NCI-H146 (cell line): ENCODE results near the gene EPHB2.
"Not testable (repeated sequence)": the region's sequence is repeated elsewhere in the genome, so short reads cannot be mapped to it uniquely, and the experiment has no call there.

Experiments used
- DNase-seq: peaks from one replicate; lab custom pipeline; 2025; lab: John Stamatoyannopoulos, UW

Gene EPHB2

GRCh38 chr1:22710701-22711049, at the start of gene EPHB2:
EPHB2 (plus strand) TSS chr1:22710839; CDS start chr1:22710983, 144 bp downstream.
- peak; percentile 47 for DNase-seq

GRCh38 chr1:22661880-22662279, 48.8 kb upstream of the EPHB2 start:
- DNase-seq: no peak

- peak; percentile 40 for DNase-seq
Observed at GRCh38 chr1:22662318-22662717, 48.3 kb upstream of the EPHB2 start.

GRCh38 chr1:22662986-22663408, 47.6 kb upstream of the EPHB2 start:
- DNase-seq: no peak

- peak; percentile 29 for DNase-seq
Observed at GRCh38 chr1:22665752-22666151, 44.9 kb upstream of the EPHB2 start.

GRCh38 chr1:22666412-22666811, 44.2 kb upstream of the EPHB2 start:
- DNase-seq: no peak

- not testable (repeated sequence) for DNase-seq
Observed at GRCh38 chr1:22668840-22669239, 41.8 kb upstream of the EPHB2 start.

- DNase-seq: peak; percentile 10
Observed at GRCh38 chr1:22670352-22670975, 40.2 kb upstream of the EPHB2 start.

- no peak for DNase-seq
Observed at GRCh38 chr1:22671999-22672398, 38.6 kb upstream of the EPHB2 start.

- DNase-seq: peak; percentile 32
Observed at GRCh38 chr1:22673486-22674409, 36.9 kb upstream of the EPHB2 start.

- no peak for DNase-seq
Observed at GRCh38 chr1:22674410-22674749, 36.3 kb upstream of the EPHB2 start.

GRCh38 chr1:22676151-22676550, 34.5 kb upstream of the EPHB2 start:
- not testable (repeated sequence) for DNase-seq

- DNase-seq: peak; percentile 69
Observed at GRCh38 chr1:22676916-22677583, 33.6 kb upstream of the EPHB2 start.

- no peak for DNase-seq
Observed at GRCh38 chr1:22677931-22678896, 32.4 kb upstream of the EPHB2 start.

GRCh38 chr1:22680726-22681125, 29.9 kb upstream of the EPHB2 start:
- DNase-seq: no peak

GRCh38 chr1:22681556-22682276, 28.9 kb upstream of the EPHB2 start:
- DNase-seq: no peak

- DNase-seq: no peak
Observed at GRCh38 chr1:22683547-22683946, 27.1 kb upstream of the EPHB2 start.

- no peak for DNase-seq
Observed at GRCh38 chr1:22685591-22686059, 25.0 kb upstream of the EPHB2 start.

GRCh38 chr1:22687191-22687590, 23.4 kb upstream of the EPHB2 start:
- DNase-seq: no peak

- no peak for DNase-seq
Observed at GRCh38 chr1:22688466-22688865, 22.2 kb upstream of the EPHB2 start.

- peak; percentile 93 for DNase-seq
Observed at GRCh38 chr1:22689505-22689904, 21.1 kb upstream of the EPHB2 start.
